ENCODE results near the gene GPX4.

Gene GPX4

DNA sequence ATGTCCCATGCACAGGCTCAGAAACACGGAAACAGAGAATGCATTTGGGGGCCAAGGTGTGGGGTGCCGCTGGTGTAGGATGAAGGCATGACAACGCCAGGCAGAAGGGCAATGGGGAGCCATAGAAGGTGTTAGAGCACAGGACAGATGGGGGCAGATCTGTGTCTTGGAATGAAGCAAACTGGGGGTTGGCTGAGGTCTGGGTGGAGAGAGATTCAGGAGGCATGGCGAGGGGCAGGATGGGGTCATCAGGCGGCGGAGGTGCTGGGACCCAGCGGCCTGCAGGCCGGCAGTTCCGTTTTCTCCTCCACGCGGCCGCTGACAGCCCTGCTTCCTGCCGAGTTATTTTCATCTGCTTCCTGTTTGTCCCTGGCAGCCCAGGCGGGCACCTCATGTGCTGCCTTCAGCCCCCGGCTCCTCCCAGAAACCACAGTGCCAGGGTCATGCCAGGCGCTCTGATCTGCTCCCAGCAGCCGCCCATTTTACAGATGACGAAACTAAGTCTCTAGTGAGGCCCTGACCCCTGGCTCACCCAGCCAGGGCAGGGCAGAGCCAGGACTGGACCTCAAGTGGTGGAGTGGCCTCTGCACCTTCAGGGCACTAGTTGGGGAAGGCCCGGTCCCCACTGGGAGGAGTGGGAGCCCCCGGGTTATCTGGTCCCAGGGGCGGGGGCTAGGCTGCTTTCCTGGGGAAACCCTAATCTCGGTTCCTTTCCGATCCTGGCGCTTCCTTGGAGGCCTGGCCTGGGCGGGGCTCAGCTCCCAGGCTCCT is 34.6 kb upstream of the GPX4 start:
- no peak for DNase-seq

DNA sequence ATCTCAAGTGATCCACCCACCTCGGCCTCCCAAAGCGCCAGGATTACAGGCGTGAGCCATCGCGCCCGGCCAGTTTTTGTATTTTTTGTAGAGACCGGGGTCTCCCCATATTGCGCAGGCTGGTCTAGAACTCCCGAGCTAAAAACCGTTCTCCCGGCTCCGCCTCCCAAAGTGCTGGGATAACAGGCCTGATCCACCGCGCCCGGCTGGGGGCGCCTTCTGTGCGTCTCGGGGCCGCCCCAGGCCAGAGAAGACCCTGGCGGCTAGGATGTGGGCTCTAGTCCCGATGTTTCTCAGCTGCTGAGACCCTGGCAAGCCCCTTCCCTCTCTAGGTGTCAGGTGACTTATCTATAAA is 33.2 kb upstream of the GPX4 start:
- DNase-seq: no peak

DNA sequence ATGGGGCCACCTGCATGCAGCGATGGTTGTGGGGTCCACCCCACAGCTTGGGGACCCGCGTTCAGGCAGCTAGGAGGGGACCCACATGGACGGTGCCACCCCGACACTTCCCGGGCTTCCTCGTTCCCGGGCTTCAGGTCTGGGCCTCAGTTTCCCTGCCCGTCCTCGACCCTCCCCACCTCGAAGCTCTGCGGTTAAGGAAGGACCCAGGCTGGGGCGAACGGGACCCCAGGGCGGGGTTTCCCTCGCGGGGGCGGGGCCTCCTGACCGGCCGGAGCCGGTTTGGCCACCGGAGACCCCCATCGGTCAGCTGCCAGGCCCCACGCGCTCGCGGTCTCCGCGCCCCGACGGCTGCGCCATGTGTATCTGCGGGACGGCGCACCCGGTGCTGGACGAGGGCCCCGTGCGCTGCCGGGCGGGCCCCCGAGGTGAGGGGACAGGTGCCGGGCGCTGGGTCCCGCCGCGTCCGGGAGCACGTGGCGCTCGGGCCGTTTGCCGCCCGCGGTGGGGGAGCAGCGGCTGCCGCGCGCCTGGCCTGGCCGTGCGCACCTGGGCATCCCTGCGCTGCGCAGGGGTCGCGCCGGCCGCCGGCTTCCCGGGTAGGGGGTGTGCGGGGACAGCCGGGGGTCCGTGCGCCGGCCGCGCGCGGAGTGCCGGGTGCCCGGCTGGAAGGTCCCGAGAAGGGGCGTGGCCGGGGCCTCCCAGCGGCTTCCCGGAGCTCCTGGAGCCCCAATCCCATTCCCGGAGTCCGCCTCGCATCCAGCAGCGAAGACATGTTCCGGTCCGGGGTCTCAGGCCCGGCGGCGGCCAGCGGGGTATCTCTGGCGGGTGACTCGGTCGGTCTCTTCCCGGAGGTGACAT is 32.6 kb upstream of the GPX4 start:
- DNase-seq: no peak

DNA sequence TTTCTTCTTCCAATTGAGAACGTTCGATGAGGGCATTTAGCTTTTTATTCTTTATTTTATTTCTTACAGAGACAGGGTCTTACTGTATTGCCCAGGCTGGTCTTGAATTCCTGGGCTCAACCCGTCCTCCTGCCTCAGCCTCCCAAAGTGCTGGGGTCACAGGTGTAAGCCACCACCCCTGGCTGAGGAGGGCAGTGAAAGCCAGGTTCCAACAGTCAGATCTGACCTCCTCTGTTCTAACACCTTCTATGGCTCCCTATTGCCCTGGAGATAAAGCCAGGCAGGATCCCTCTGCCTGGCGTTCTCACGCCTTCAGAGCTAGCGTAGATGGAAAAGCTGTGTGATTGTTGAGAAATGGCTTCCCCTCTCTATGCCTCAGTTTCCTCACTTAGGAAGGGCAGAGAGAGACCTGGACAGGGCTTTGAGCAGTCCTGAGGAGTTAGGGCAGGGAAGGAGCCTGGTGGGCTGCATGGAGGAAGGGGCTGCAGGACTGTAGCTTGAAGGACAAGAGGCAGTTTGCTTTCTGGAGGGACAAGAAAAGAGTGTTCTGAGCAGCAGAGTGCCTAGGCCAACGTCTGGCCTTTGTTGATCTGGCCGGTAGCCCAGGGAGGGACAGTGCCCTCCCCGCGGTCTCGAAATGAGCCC is 31.3 kb upstream of the GPX4 start:
- DNase-seq: no peak

DNA sequence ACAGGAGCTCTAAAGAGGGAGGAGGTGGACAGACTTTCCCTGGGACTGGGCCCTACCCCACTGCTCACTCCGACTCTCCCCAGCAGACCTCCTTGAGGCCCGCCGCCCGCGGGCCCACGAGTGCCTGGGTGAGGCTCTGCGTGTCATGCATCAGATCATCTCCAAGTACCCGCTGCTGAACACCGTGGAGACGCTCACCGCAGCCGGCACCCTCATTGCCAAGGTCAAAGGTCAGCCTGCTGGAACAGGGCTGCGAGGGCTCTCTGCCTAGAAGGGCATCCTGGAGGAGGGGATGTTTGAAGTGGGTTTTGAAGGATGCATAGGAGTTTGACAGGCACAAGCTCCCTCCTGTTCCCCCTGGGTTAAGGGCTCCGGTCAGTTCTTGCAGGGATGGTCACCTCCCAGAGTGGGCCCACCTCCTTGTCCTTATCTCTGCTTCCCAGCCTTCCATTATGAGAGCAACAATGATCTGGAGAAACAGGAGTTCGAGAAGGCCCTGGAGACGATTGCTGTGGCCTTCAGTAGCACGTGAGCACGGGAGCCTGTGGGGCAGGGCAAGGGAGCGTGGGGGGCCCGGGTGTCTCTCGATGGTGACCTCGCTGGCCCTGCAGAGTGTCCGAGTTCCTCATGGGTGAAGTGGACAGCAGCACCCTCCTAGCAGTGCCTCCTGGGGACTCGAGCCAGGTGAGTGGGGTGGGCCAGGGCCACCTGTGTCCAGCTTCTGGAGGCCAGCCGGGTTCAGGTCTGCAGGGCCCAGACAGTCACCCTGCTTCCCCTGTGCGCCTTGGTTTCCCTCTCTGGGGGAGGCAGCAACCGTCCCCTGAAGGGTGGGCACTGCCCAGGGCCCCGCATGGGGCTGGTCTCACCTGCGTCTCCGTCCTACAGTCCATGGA is 30.5 kb upstream of the GPX4 start:
- no peak for DNase-seq

DNA sequence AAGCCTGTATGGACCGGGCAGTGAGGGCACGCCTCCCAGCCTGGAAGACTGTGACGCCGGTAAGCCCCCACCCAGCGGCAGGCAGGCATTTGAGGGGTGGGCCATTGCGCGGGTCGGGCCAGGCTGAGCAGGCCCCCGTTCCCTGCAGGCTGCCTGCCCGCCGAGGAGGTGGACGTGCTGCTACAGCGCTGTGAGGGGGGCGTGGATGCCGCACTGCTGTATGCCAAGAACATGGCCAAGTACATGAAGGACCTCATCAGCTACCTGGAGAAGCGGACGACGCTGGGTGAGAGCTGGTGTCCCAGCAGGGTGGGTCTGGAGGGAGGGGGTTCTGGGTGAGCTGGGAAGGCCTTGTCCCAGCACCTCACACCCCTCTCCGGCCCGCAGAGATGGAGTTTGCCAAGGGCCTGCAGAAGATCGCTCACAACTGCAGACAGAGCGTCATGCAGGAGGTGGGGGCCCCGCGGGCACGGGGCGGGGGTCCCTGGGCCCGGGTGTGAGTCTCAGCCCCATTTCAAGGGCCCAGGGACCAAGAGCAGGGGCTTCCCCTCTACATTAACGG is 29.8 kb upstream of the GPX4 start:
- no peak for DNase-seq

DNA sequence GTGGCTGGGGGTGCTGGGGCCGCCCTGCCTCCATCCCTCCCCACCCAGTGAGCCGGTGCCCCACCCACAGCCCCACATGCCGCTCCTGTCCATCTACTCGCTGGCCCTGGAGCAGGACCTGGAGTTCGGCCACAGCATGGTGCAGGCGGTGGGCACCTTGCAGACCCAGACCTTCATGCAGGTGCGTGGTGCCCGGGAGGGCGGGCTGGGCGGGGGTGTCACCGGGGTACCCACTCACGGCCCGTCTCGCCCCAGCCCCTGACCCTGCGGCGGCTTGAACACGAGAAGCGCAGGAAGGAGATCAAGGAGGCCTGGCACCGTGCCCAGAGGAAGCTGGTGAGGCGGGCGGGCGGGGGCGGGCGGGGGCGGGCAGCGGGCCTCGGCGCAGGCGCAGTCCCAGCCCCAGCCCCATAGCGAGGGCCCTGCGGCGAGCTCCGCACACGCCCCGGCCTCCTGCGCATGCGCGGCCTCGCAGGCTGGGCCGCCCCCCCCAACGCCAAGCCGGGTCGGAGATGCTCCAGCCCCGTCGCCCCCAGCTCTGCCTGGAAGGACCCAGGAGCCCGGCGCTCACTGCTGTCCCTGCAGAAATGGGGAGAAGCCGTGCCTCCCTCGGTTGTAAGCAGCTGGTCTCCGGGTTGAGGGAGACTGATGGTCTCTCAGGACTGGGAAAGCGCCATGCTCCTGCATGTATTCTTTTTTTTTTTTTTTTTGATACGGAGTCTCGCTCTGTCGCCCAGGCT is 29.1 kb upstream of the GPX4 start:
- peak; percentile 85 for DNase-seq

DNA sequence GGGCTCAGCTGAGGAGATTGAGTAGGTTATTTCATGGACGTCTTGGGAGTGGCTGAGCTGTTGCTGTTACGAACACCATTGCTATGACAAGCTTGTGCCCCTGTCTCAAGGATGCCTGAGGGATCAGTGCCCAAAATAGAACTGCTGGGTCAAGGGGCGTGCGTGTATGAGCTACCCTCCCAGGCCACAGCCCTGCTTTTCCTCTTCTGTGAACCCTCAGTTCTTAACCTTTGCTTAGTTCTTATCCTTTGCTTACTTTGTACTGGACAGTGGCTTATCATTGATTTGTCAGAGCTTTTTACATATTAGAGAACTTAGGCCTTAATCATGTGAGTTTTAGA is 27.8 kb upstream of the GPX4 start:
- DNase-seq: no peak

DNA sequence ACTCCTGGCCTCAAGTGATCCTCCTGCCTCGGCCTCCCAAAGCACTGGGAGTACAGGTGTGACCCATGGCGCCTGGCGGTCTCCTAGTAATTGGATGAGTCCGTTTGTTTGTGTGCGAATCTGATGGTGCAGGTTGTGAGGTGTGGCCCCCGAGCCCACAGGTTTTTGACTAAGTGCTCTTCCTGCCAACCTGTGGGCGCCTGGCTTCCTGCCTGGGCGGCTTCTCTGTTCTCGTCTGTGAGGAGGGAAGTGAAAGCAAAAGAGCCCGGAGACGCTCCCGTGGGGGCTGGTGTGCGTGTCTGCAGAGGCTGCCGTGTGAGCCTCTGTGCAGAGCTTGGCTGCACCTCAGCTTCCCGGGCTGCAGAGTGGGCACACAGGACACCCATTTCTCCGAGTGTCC is 26.8 kb upstream of the GPX4 start:
- DNase-seq: no peak

DNA sequence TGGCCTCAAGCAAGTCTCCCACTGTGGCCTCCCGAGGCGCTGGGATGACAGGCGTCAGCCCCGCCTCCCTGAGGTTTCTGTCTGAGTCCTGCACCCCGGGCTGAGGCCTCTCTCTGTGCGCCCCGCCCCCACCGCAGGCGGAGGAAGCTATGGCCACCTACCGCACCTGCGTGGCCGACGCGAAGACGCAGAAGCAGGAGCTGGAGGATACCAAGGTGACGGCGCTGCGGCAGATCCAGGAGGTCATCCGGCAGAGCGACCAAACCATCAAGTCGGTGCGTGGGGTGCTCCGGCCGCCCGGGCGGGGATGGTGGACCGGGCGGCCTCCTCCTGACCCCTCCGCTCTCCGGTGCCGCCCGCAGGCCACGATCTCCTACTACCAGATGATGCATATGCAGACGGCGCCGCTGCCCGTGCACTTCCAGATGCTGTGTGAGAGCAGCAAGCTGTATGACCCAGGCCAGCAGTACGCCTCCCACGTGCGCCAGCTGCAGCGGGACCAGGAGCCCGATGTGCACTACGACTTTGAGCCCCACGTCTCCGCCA is 24.2 kb upstream of the GPX4 start:
- peak; percentile 54 for DNase-seq

DNA sequence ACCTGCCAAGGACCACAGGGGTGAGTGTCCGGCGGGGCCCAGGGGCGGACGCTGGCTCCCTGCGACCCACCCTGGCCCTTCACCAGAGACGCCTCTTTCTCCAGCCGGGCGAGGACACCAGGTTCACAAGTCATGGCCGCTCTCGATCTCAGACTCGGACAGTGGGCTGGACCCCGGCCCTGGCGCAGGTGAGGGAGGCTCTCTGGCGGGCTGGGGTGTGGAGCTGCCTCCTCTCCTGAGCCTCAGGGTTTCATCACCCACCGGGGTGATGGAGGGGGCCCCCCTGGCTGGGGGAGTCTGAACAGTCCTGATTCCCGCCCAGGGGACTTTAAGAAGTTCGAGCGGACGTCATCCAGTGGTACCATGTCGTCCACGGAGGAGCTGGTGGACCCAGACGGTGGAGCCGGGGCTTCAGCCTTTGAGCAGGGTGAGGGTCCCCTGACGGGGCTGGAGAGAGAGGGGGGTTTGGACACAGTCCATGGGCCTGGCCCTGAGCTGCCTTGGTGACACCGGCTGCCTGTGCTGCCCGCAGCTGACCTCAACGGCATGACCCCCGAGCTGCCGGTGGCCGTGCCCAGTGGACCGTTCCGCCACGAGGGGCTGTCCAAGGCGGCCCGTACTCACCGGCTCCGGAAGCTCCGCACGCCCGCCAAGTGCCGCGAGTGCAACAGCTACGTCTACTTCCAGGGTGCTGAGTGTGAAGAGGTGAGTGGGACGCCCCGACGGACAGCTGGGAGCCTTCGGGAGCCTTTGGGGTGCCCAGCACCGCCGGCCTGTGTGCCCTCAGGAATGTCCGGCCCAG is 23.2 kb upstream of the GPX4 start:
- no peak for DNase-seq

DNA sequence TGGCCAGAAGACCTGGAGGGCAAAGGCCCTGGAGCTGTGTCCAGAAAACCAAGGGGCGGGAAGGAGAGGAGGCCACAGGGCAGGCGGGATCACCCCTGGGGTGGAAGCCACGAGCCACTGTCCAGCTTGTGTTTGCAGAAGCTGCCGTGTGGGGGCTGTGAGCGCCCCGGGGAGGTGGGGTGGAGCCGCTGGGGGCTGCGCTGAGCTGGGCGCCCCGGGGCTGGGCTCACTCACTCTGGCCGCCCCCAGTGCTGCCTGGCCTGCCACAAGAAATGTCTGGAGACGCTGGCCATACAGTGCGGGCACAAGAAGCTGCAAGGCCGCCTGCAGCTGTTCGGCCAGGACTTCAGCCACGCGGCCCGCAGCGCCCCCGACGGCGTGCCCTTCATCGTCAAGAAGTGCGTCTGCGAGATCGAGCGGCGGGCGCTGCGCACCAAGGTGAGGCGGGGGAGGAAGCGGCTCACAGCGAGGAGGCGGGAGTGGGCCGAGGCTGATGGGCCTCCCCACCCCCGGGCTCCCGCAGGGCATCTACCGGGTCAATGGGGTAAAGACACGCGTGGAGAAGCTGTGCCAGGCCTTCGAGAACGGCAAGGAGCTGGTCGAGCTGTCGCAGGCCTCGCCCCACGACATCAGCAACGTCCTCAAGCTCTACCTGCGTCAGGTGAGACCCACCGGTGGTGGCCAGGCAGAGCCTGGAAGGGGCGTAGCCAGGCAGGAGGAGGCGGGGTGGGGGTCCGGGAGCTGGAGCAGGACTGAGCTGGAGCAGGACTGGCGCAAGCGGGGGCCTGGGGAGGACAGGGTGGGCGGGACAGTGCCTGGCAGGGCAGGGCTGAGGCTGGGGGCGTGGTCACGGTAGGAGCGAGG is 22.3 kb upstream of the GPX4 start:
- peak; percentile 65 for DNase-seq

DNA sequence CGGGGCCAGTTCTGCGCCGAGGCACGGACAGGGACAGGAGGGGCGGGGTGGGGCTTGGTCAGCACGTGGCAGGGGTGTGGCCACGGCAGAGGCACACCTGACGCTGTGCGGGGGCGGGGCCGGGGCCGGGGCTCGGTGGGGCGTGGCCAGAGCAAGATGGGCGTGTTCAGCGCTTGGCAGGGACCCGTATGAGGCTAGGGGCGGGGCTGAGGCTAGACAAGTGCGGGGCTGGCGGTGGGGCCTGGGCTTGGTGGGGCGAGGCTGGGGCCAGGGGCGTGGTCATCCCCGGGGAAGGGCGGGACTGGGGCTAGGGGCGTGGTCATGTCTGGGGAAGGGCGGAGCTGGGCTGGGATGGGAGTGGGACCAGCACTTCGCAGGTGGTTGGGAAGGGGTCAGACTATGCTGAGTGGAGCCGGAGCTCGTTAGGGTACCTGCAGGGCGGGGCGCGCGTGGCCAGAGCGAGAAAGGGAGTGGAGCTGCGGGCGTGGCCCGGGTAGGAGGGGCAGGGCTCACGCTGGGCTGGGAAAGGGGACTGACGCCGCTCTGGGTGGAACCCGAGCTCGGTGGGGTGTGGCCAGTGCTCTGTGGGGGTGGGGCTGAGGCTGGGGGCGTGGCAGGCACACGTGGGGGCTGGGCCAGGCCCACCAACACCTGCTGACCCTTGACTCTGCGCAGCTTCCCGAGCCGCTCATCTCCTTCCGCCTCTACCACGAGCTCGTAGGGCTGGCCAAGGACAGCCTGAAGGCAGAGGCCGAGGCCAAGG is 21.4 kb upstream of the GPX4 start:
- DNase-seq: peak; percentile 94

DNA sequence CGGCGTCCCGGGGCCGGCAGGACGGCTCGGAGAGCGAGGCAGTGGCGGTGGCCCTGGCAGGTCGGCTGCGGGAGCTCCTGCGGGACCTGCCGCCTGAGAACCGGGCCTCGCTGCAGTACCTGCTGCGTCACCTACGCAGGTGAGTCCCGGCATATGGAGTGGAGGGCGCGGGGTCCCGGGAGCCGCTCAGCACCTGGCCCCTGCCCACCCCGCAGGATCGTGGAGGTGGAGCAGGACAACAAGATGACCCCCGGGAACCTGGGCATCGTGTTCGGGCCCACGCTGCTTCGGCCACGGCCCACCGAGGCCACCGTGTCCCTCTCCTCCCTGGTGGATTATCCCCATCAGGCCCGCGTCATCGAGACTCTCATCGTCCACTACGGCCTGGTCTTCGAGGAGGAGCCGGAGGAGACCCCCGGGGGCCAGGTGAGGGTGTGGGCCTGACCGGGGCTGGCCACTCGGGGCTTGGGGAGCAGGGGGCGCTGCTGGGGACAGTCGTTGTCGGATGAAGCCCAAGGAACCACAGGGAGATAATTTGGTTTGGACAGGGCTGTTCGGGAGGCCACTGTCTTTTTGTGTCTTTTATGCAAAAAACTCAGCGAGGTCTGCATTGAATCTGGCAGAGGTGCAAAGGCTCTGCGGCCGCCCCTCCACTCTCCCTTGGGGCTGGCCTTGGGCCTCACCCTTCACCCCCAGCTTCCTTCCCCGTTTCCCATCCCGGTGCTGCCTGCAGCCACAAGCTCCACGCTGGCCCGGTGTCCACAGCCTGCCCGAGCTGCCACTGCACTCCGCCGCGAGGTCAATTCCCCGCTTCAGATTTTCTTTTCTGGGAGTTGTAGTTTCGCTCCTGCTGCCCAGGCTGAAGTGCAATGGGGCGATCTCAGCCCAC is 20.6 kb upstream of the GPX4 start:
- no peak for DNase-seq

DNA sequence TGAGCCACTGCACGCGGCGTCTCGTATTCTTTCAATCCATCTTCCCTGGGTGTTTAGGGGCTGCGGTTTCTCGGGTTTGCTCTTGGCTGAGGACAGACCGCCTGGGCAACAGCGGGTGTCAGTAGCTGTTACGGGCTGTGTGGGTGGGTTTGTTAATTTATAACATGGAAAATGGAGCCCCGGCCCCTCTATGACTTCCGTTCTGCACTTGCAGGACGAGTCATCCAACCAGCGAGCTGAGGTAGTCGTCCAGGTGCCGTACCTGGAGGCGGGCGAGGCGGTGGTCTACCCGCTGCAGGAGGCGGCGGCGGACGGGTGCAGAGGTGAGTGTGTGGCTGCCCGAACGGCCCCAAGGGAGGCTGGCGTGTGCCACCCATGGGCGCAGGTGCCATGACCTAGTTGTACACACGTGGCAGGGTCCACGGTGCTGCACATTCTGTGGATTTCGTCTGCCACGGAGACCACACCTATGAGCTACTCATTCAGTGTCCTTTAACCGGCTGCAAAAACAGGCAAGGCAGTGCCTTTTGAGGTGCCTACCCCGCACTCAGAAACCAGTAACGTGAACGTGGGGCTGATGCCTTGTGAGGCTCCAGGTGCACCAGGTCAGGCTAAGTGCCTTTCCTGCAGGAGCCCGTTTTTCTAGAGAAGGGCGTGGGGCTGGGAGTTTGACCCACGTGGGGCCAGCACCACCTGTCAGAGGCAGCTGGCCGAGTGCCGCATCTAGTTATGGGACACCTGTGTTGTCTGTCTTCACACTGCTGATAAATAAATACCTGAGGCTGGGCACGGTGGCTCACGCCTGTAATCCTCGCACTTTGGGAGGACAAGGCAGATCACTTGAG is 19.5 kb upstream of the GPX4 start:
- no peak for DNase-seq

DNA sequence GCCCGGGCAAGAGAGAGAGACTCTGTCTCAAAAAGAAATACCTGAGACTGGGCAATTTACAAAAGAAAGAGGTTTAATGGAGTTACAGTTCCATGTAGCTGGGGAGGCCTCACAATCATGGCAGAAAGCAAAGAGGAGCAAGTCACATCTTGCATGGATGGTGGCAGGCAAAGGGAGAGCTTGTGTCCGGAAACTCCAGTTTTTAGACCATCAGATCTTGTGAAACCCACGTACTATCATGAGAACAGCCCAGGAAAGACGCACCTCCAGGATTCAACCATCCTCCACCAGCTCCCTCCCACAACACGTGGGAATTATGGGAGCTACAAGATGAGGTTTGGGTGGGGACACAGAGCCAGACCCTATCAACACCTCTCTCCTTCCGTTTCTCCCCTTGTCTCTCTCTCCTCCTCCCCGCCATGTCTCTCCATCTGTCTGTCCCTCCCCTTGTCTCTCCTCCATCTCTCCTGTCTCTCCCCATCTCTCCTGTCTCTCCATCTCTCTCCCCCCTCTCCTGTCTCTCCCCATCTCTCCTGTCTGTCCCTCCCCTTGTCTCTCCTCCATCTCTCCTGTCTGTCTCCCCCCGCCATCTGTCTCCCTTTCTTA is 18.6 kb upstream of the GPX4 start:
- no peak for DNase-seq

Data from NCI-H146 (cell line).